ENCODE data around the gene FASTKD1. TPM values are rescaled to one million over a fixed set of nuclear protein-coding genes. Genes with fewer than 3 reads are reported as not detected.
"Not testable (repeated sequence)": the region's sequence is repeated elsewhere in the genome, so short reads cannot be mapped to it uniquely, and the experiment has no call there.

Gene FASTKD1
- total RNA-seq, 1 donor = 14.5 TPM

DNA sequence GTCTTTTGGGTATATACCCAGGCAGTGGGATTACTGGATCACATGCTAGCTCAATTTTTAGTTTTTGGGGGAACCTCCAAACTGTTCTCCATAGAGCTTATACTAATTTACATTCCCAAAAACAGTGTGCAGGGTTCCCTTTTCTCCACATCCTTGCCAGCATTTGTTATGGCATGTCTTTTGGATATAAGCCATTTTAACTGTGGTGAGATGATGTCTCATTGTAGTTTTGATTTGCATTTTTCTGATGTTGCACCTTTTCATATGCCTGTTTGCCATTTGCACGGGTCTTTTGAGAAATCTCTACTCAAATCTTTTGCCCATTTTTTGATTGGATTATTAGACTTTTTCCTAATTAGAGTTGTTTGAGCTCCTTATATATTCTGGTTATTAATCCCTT lies 8.0 kb downstream of the FASTKD1 start:
- no peaks in the 10 kb centered on the region for H4K20me1 ChIP-seq (ENCODE audit: insufficient read depth, low read length)
- H3K36me3 ChIP-seq (ENCODE audit: insufficient read depth, low read length) = no peaks in the 10 kb centered on the region
- H3K27ac ChIP-seq (ENCODE audit: low read depth, low read length) = no peak overlapping the region
- DNase-seq (ENCODE audit: insufficient read length, low spot score, missing footprints) = no peak
- no peak overlapping the region for H2AFZ ChIP-seq (ENCODE audit: low read length)
- H3K4me3 ChIP-seq (ENCODE audit: insufficient read depth, low read length) = no peak overlapping the region
- H3K79me2 ChIP-seq (ENCODE audit: insufficient read depth, low read length) = peaks cover 2% of the 10 kb centered on the region
- no peaks in the 10 kb centered on the region for H3K4me1 ChIP-seq (ENCODE audit: insufficient read depth, low read length)
- H3K9me3 ChIP-seq (ENCODE audit: low read depth, low read length) = no peaks in the 10 kb centered on the region
- no peak overlapping the region for H3K4me2 ChIP-seq (ENCODE audit: insufficient read depth, low read length)
- no peak for TF ChIP-seq CTCF (IDR thresholded peaks at IDR 0.05; ENCODE audit: extremely low read depth, low read depth, low read length)
- H3K27me3 ChIP-seq (ENCODE audit: insufficient read depth, low read length) = no peaks in the 10 kb centered on the region

DNA sequence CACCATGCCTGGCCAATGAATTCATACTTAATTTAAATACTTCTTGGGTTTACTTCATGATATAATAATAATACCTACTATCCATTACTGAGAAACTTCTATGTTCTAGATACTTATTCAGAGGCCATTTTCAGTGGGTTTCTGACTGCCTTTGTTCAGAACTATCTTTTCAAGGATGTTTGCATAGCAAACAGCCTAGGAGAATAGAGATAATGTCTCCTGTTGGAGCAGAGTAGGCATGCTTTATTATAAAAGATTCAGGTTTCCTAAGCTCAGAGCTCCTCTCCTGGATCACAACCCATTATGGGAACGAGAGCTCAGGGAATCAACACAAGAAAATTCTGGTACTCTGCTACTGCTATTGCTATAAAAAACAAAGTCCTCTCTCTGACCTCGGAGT lies 11.1 kb downstream of the FASTKD1 start:
- Histone ChIP-seq H3K27ac (ENCODE audit: low read depth, low read length) (no peak overlapping the region), H3K79me2 (ENCODE audit: insufficient read depth, low read length) (no peaks in the 10 kb centered on the region), H4K20me1 (ENCODE audit: insufficient read depth, low read length) (no peaks in the 10 kb centered on the region), H2AFZ (ENCODE audit: low read length) (no peak overlapping the region), H3K4me3 (ENCODE audit: insufficient read depth, low read length) (no peak overlapping the region), H3K27me3 (ENCODE audit: insufficient read depth, low read length) (no peaks in the 10 kb centered on the region), H3K4me2 (ENCODE audit: insufficient read depth, low read length) (no peak overlapping the region), H3K36me3 (ENCODE audit: insufficient read depth, low read length) (peaks cover 4% of the 10 kb centered on the region), H3K9me3 (ENCODE audit: low read depth, low read length) (no peaks in the 10 kb centered on the region), H3K4me1 (ENCODE audit: insufficient read depth, low read length) (no peaks in the 10 kb centered on the region)
- TF ChIP-seq CTCF (IDR thresholded peaks at IDR 0.05; ENCODE audit: extremely low read depth, low read depth, low read length) = no peak
- no peak for DNase-seq (ENCODE audit: insufficient read length, low spot score, missing footprints)

DNA sequence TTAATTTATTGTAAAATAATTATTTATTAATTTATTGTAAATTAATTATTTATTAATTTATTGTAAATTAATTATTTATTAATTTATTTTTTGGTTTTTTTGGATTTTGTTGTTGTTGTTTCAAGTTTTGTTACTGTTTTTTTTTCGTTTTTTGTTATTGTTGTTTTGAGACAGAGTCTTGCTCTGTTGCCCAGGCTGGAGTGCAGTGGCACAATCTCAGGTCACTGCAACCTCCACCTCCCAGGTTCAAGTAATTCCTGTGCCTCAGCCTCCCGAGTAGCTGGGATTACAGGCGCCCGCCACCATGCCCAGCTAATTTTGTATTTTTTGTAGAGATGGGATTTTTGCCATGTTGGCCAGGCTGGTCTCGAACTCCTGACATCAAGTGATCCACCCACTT lies 11.6 kb downstream of the FASTKD1 start:
- H3K79me2 ChIP-seq (ENCODE audit: insufficient read depth, low read length); H3K4me3 ChIP-seq (ENCODE audit: insufficient read depth, low read length); H2AFZ ChIP-seq (ENCODE audit: low read length); H3K9me3 ChIP-seq (ENCODE audit: low read depth, low read length); H3K27ac ChIP-seq (ENCODE audit: low read depth, low read length); DNase-seq (ENCODE audit: insufficient read length, low spot score, missing footprints); H3K36me3 ChIP-seq (ENCODE audit: insufficient read depth, low read length); H3K4me2 ChIP-seq (ENCODE audit: insufficient read depth, low read length); H3K27me3 ChIP-seq (ENCODE audit: insufficient read depth, low read length); H4K20me1 ChIP-seq (ENCODE audit: insufficient read depth, low read length); H3K4me1 ChIP-seq (ENCODE audit: insufficient read depth, low read length): not testable (repeated sequence)

DNA sequence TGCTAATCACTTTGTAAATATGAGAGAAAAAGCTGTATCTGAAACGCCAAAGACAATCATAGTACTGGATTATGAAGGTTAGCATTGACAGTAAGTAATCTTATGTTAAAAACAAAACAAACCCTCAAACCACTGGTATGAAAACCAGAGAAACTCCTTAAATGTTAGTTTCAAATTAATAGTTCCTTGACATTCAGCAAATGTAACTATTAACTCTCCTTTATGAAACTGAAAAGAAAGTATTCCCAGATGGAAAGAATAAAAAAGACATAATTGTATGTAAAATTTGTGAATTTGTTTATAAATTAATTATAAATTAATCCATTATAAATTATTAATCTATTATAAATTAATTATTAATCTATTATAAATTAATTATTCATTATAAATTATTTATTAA lies 12.3 kb downstream of the FASTKD1 start:
- H3K27me3 ChIP-seq (ENCODE audit: insufficient read depth, low read length) = no peaks in the 10 kb centered on the region
- no peak overlapping the region for H2AFZ ChIP-seq (ENCODE audit: low read length)
- no peak overlapping the region for H3K4me2 ChIP-seq (ENCODE audit: insufficient read depth, low read length)
- H3K79me2 ChIP-seq (ENCODE audit: insufficient read depth, low read length) = no peaks in the 10 kb centered on the region
- no peaks in the 10 kb centered on the region for H4K20me1 ChIP-seq (ENCODE audit: insufficient read depth, low read length)
- no peak for TF ChIP-seq CTCF (IDR thresholded peaks at IDR 0.05; ENCODE audit: extremely low read depth, low read depth, low read length)
- no peak overlapping the region for H3K27ac ChIP-seq (ENCODE audit: low read depth, low read length)
- H3K36me3 ChIP-seq (ENCODE audit: insufficient read depth, low read length) = peaks cover 4% of the 10 kb centered on the region
- H3K4me1 ChIP-seq (ENCODE audit: insufficient read depth, low read length) = no peaks in the 10 kb centered on the region
- no peaks in the 10 kb centered on the region for H3K9me3 ChIP-seq (ENCODE audit: low read depth, low read length)
- H3K4me3 ChIP-seq (ENCODE audit: insufficient read depth, low read length) = no peak overlapping the region
- DNase-seq (ENCODE audit: insufficient read length, low spot score, missing footprints) = no peak

DNA sequence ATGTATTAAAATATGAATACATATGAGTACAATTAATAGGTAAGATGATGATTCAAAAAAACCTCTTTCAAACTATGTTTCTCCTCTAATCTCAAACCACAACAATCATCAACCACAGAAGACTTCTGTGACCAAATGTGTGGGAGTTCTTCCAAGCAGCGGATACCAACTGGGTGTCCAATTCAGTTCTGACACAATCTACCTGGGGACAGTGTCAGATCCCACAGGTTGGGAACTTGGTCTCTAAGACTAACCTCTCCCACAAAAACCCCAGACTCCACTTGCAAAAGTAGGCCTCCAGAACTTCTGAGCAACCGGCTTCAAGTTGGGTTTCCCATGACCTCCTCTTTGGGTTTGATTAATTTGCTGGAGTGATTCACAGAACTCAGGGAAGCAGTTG lies 26.9 kb downstream of the FASTKD1 start:
- H3K9me3 ChIP-seq (ENCODE audit: low read depth, low read length) = no peaks in the 10 kb centered on the region
- H3K27ac ChIP-seq (ENCODE audit: low read depth, low read length) = no peak overlapping the region
- H3K4me1 ChIP-seq (ENCODE audit: insufficient read depth, low read length) = no peaks in the 10 kb centered on the region
- no peaks in the 10 kb centered on the region for H3K27me3 ChIP-seq (ENCODE audit: insufficient read depth, low read length)
- no peaks in the 10 kb centered on the region for H4K20me1 ChIP-seq (ENCODE audit: insufficient read depth, low read length)
- TF ChIP-seq CTCF (IDR thresholded peaks at IDR 0.05; ENCODE audit: extremely low read depth, low read depth, low read length) = no peak
- no peak overlapping the region for H2AFZ ChIP-seq (ENCODE audit: low read length)
- peaks cover 7% of the 10 kb centered on the region for H3K36me3 ChIP-seq (ENCODE audit: insufficient read depth, low read length)
- no peak for DNase-seq (ENCODE audit: insufficient read length, low spot score, missing footprints)
- no peak overlapping the region for H3K4me2 ChIP-seq (ENCODE audit: insufficient read depth, low read length)
- H3K4me3 ChIP-seq (ENCODE audit: insufficient read depth, low read length) = no peak overlapping the region
- H3K79me2 ChIP-seq (ENCODE audit: insufficient read depth, low read length) = no peaks in the 10 kb centered on the region

Data from osteoblast (primary cell).